CD4-positive, alpha-beta T cell treated with Interleukin-15 for 4 hours (primary cell): ENCODE measurements around the gene ZFP57.
A peak's percentile ranks its signal among the peaks of the same experiment; 100 is the strongest.

Source experiments
- DNase-seq: peaks from one replicate; pipeline ENCODE4 v3.0.0-alpha.2; 2020; ENCODE audit warnings: low spot score

Gene ZFP57

GRCh38 chr6:29655658-29656057 is 25.3 kb downstream of the ZFP57 start:
- no peak for DNase-seq

DNA sequence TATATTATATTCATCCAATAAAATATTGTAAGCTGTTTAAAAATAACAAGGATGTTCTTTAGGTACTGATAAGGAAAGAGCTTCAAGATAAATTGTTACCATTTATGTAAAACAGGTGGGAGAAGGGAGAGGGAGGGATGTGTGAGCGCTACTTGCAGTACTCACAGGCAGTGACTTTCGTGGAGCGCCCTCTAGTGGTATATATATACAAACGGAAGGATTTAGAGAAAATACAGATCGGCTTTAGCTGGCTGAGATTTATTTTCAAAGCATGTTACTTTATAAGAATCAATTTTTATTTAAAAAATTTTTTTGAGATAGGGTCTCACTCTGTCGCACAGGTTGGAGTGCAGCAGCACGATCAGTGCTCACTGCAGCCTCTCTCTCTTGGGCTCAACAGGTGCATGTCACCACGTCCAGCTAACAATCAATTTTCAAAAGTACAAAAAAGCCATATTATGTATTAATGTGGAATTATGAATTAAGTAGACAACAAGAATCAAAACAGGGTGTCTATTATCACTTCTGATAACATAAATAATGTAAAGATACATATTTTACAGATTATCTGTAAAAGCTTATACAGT is 27.4 kb downstream of the ZFP57 start:
- DNase-seq: peak; percentile 71

DNA sequence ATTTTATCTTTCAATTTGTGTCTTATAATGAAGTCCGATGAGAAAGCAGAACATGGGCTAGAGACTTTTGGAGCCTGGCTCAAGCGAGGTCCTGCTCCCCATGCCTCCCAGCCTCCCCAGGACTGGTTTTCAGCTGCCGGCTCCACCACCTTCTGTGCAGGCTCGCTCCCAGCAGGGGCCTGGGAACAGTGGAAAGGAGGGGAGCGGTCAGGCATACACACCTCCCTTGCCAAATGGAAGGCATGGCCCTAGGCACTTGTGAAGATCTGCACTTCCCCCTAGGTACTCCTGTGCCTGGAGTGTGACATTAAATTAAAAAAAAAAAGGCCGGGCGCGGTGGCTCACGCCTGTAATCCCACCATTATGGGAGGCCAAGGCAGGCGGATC is 28.8 kb downstream of the ZFP57 start:
- DNase-seq: no peak

- DNase-seq: peak; percentile 47
Measured at GRCh38 chr6:29651413-29652197, 29.3 kb downstream of the ZFP57 start.

DNA sequence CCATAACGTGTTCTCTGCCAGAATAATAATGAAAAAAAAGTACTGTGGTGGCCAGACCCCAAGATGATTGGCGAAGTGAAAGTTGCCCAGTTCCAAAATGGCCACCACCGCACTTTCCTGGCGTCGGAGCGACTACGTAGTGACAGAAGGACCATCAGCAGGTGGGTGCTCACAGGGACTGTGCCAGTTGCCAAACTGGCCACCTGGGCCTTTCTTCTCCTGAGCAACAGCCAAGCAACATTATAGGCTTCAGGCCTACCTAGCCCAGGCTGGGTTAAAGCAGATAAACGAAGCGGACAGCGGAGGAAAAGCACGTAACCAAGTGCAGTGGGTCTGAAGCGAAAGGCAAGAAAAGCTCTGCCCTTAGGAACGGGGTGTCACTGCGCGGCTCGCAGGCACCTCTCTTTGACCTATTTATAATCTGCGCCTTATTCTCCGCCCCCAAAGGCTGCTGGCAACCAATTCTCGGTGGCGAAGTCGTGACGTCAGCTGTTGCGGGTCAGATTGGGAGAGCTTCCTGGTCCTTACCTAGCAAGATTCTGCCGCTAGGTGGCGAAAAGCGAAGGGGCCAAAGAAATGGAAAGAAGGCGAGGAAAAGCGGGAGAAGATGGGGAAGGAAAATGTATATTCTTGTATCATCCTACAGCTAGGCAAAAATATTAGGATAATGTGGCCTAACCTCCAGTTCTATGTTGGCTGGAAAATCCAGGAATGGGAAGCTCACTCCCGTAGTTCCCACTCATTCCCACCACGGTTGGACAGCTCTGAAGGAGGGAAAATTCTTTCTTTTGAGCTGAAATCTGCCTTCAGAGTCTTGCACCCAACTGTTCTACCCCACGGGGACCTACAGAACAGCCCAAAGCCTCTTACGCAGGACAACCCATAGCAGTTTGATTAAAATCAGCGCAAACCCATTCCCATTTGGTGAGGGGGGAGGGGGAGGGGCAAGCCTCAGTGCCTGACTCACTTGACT is 31.0 kb downstream of the ZFP57 start:
- DNase-seq: peak; percentile 99

- DNase-seq: no peak
Measured at GRCh38 chr6:29647927-29648642, 32.9 kb downstream of the ZFP57 start.

GRCh38 chr6:29641430-29642148 is 39.4 kb downstream of the ZFP57 start:
- DNase-seq: peak; percentile 52

GRCh38 chr6:29637247-29637646 is 43.7 kb downstream of the ZFP57 start:
- no peak for DNase-seq

DNA sequence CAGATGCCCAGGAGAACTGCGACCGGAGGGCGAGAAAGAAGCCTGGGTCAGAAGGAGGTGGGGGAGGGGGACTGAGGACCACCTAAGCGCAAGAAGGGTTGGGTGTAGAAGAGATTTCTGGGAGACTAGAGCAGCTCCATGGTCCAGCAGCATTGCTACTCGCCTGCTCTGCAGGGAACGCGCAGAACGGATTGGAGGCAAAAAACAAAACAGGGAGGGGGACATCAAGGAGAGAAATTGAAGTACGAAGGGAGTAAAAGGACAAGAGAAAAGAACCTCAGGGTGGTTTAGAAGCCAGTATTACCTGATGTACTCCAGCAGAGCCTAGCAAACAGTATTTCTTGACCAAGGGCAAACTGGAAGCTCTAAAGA is 47.4 kb downstream of the ZFP57 start:
- DNase-seq: no peak

- DNase-seq: peak; percentile 67
Measured at GRCh38 chr6:29632789-29633533, 48.0 kb downstream of the ZFP57 start, which contains the start of gene GABBR1. TSS of gene GABBR1 (minus strand) at chr6:29633183. CDS start at chr6:29632385, 798 bp downstream.

- peak; percentile 59 for DNase-seq
Measured at GRCh38 chr6:29631860-29632731, 48.9 kb downstream of the ZFP57 start.

GRCh38 chr6:29631209-29631810 is 49.6 kb downstream of the ZFP57 start:
- no peak for DNase-seq

GRCh38 chr6:29630315-29630714 is 50.6 kb downstream of the ZFP57 start:
- no peak for DNase-seq

DNA sequence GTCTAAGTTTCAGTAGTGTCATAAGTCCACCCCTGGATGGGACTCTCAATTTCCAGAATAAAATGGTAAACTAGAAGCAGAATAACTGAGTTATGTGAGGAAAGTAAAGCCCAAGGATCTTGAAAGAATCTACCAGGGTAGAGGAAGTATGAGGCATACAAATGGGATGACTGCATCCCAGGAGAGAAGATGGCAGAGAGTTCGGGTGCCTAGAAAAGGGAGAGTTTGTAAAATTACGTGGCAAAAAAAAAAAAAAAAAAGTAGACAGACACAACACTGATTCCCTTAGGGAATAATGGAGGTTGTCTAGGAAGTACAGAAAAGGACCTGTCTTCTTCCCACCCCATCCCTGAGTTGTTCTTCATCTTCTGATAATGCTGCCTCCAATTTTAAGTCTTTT is 51.4 kb downstream of the ZFP57 start:
- DNase-seq: no peak

- DNase-seq: peak; percentile 36
Measured at GRCh38 chr6:29628419-29629281, 52.3 kb downstream of the ZFP57 start.

DNA sequence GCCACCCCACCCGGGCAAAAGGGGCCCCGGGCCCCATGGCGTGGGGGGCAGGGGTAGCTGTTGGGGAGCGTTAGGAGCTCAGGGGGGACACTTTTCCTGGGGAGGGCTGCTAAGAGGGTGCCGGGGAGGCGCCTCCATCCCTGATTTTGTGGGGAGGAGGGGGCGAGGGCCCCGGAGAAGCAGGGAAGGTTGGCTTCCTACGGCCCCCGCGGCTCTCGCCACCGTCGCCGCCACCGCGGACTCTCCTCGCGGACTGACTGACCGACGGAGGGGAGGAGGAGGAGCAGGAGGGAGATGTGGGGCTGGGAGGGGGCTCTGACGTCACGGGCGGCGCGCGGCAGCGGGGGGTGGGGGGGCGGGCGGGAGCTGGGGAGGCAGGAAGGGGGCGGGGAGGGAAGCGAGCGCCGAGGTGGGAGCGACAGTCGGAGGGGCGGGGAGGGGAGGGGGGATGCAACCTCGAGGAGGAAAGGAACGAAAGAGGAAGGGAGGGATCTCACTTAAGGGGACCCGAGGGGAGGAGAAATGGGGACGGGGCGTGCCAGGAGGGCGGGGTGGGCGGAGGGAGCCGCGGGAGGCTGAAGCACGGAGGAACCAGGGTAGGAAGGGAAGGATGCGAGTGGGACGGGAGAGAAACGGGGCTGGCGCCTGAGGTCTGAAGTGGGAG is 53.1 kb downstream of the ZFP57 start:
- peak; percentile 37 for DNase-seq

- no peak for DNase-seq
Measured at GRCh38 chr6:29626948-29627754, 53.8 kb downstream of the ZFP57 start.
